Hematopoietic multipotent progenitor cell (in vitro differentiated cells): ENCODE measurements around the gene PCNX4. TPM values are rescaled to one million over a fixed set of nuclear protein-coding genes. Genes with fewer than 3 reads are reported as not detected.
A peak's percentile ranks its signal among the peaks of the same experiment; 100 is the strongest.
"Not testable (repeated sequence)": the region's sequence is repeated elsewhere in the genome, so short reads cannot be mapped to it uniquely, and the experiment has no call there.

Source experiments
- DNase-seq, 3 donors: peaks; one replicate each; pipeline ENCODE4 v3.0.0-alpha.2; 2011 to 2015; ENCODE audit warnings: low read depth in 2 of 3, low spot score in 2 of 3
- total RNA-seq: library from RNA; depleted of rRNA; stranded (reverse); fragments of >200 nt; gene quantifications from one replicate; pipeline ENCODE4 v1.2.3, GENCODE V29; 2012

Gene PCNX4
- 51.4 TPM for total RNA-seq

GRCh38 chr14:60091550-60092525 lies at the start of gene PCNX4:
PCNX4 (plus strand) TSS chr14:60091923; CDS start chr14:60107639, 15,716 bp downstream.
- peak; percentile 97 to 99 (median 99) for DNase-seq

- not testable (repeated sequence) for DNase-seq
These were observed 43.7 kb upstream of the PCNX4 start for GRCh38 chr14:60047976-60048375.

GRCh38 chr14:60051721-60052221 lies 40.0 kb upstream of the PCNX4 start:
- DNase-seq, result peak in 2 of 3 donors; percentile 33 to 36

DNA sequence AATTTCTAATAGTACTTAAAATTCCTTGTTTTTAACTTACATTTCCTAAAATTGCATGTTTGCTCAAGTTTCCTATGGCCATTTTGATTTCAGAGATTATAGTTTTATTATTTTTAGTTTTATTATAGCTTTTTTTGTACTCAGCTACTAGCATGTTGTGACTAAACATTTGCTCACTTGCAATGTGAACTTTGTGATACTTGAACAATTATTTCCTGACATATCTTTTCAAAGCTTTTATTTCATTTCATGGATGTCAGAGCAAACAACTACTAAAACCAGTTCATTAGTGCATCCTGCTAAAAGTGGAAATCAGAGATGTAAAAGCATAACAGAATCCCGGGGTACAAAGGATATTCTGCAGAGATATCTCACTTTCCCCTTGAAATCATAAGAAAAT lies 33.6 kb upstream of the PCNX4 start:
- no peak for DNase-seq

- DNase-seq, result no peak
These were observed 30.4 kb upstream of the PCNX4 start for GRCh38 chr14:60061371-60061770.

GRCh38 chr14:60064491-60065072 lies 27.1 kb upstream of the PCNX4 start:
- DNase-seq, result peak in 2 of 3 donors; percentile 26 to 60

- no peak for DNase-seq
These were observed 23.8 kb upstream of the PCNX4 start for GRCh38 chr14:60067882-60068281.

DNA sequence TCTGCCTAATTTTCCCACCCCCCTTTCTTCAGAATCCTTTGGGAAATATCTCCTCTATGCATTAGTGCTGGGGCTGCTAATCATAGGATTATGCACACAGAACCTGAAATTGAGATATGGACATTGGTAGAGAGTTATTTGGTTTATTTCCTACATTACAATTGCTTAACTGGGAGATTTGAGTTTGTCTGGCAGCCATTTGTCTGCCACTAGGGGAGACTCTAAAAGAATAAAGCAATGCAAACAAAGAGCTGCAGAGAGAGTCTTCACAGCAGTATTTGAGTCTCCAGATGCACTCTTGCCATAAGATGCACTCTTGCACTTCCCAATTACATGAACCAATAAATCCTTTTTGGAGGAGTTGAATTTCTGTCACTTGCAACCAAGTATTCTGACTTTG lies 12.0 kb upstream of the PCNX4 start:
- DNase-seq, result peak in 1 of 3 donors; percentile 13

- DNase-seq, result no peak
These were observed 6.6 kb upstream of the PCNX4 start for GRCh38 chr14:60085085-60085484.

DNA sequence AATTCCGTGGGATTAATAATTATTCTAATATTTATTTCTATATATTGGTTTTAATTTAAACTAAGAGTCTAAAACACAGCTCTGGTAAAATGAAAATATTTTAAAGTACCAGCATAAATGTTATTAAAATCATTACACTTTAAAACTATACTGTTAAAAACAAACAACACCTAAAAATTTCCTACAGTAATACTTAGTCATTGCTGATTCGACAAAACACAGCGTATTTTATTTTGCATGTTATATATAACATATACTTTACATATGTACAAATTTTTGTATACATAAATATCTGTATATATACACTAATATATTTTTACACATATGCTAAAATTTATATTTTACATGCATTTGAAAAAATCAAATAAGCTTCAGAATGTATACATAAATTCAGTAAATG lies 6.0 kb upstream of the PCNX4 start:
- DNase-seq, result no peak

- no peak for DNase-seq
These were observed 4.1 kb upstream of the PCNX4 start for GRCh38 chr14:60087668-60088067.

DNA sequence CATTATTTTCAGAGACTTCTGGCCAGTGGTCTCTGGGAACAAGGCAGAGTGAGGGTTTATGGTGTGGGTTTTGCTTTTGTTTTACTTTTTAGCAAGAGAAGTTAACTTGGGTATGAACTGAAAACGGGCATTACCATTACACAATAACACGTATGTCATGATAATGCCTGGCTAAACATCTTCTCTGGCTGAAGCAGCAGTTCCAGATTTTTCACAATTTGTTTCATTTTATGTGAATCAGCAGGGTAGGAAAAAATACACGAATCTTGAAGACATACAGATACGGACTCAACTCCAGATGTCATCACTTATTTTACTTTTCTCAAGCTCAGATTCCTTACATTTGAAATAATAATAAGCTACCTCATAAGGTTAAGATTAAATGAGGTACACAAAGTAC lies 2.5 kb upstream of the PCNX4 start:
- DNase-seq, result no peak

DNA sequence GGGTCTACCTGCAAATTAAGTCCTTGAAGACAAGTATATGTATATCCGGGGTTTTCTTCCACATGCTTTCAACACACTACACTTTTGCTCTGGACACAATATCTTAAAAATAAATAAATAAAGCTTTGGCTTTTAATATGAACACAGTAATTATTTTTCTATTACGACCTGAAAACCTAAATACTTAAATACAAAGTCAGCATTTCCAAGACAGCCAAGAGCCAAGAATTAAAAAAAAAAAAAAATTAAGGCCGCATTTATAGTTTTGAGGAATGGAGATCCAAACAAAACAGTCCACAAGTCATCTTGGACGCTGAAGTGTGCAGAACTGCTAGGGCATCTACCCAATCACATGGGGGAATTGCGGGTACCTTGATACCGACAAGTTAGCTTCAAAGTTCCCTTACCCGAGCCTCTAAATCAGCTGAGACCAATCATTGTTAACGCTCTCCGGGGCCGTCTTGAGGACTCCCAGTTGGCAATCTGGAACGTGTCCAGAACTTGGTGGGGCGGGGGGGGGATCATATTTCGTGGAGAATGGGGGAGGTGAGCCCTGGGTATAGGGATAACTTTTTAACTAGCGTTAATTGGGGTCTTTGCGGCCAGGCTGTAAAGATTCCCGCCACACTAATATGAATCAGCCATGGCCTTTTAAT lies 731 bp upstream of the PCNX4 start:
- DNase-seq, result peak; percentile 16 to 70 (median 52)

- DNase-seq, result peak; percentile 13 to 51 (median 34)
These were observed 800 bp downstream of the PCNX4 start for GRCh38 chr14:60092526-60092920.

DNA sequence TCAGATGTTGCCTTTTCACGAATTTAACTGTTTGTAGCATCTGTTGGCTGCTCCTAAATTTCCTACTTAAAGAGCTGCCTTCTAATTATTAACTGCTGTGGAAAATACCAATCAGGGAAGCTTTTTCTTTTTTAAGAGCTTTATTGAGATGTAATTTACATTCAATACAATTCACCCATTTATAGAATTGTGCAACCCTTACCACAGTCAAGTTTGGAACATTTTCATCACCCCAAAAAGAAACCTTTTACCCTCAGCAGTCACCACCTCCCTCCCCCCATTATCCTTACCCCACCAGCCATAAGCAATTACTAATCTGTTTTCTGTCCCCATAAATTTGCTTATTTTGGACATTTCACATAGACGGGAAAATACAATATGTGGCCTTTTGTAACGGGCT lies 1.4 kb downstream of the PCNX4 start:
- no peak for DNase-seq

DNA sequence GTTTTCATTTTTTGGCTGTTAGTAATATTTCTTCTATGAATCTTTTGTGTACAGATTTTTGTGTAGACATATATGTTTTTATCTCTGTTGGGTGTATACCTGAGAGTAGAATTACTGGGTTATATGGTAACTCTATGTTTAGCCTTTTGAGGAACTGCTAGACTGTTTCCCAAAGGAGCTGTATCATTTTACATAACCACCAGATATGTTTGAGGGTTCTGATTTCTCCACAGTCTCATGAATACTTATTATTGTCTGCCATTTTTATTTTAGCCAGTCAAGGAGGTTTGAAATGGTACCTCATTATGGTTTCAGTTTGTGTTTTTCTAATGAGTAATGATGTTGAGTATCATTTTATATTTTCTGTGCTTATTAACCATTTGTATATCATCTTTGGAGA lies 1.9 kb downstream of the PCNX4 start:
- DNase-seq, result no peak

GRCh38 chr14:60094306-60094897 lies 2.7 kb downstream of the PCNX4 start:
- no peak for DNase-seq

DNA sequence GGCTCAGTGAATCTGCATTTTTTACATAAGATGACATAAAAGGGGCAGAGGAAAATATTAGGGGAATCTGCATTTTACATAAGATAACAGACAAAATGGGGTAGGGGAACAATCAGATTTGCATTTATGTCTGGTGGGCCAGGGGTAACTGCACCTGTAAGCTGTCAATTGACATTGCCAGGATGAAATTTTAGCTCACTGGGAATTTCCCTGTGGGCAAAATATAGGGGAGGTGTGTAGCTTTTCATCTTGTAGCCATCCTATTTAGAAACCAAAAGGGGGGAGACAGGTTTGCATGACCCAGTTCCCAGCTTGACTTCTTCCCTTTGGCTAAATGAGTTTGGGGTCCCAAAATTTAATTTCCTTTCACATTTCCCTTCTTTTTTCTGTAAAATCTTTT lies 3.5 kb downstream of the PCNX4 start:
- no peak for DNase-seq

DNA sequence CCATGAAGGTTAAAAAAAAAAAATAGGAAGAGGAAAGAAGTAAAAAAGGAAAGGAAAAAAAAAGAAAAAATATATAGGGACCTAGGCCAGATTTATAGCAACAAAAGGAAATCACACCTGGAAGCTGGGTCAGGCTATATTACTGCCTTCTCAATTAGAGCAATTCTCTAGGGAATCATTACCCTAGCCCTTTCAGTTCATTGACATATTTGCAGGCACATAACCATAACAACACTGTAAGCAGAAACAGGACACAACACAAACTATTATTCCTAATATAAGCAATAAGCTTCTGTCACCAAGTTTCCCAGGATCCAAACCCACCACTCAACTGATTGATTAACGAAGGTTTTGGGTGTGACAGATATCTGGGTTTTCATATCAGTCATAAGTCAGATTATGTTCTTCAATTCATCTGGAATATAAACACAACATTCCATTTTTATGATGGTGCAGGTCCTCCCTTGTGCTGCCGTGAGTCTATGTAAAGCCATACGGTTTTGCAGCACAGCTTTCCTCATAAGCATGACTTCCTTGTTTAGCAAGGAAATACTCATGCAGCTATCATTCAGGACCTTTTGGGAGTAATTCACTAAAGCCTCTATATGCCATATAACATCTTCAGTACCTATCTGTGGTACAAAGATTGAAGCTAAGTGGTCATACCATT lies 4.2 kb downstream of the PCNX4 start:
- DNase-seq, result no peak

DNA sequence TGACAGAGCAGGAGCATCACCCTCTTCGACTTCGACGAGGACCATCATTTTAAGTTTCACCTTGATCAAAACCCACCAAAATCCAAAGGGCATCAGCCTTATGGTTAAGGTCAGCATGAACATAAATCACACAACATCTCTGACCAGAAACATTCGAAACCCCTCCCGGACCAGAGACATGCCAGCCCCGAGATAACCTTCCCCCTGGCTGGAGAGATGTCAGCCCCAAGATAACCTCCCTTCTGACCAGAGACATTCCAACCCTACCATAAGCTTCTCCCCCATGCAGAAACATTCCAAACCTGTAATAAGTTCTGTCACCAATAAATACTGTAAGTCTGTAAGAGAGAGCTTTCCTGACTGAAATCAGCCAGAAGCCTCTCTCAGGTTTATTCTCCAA lies 6.3 kb downstream of the PCNX4 start:
- DNase-seq, result no peak
